IPS-20b (cell line): ENCODE data around the gene IP6K2.

Source experiments
- H3K27ac ChIP-seq: one replicate; pipeline ENCODE4 v1.5.1; 2013; ENCODE audit warnings: low read length
- H3K27me3 ChIP-seq: 2 replicates; pipeline ENCODE4 v1.6.1; 2013; ENCODE audit warnings: mild to moderate bottlenecking, low read length, inconsistent platforms; ENCODE audit not compliant: insufficient read depth
- H3K36me3 ChIP-seq: 2 replicates; pipeline ENCODE4 v1.6.1; 2013; ENCODE audit warnings: low read depth, mild to moderate bottlenecking, inconsistent platforms, low read length, moderate library complexity; ENCODE audit not compliant: insufficient read depth
- H3K4me1 ChIP-seq: 2 replicates; pipeline ENCODE4 v1.6.1; 2013; ENCODE audit warnings: mild to moderate bottlenecking, control low read depth, inconsistent platforms, low read length, moderate library complexity; ENCODE audit not compliant: insufficient read depth
- H3K4me3 ChIP-seq: 2 replicates; pipeline ENCODE4 v1.5.1; 2013; ENCODE audit warnings: mild to moderate bottlenecking, low read length, inconsistent platforms
- H3K9ac ChIP-seq: 2 replicates; pipeline ENCODE4 v1.6.1; 2013; ENCODE audit warnings: low read depth, mild to moderate bottlenecking, inconsistent platforms, low read length, moderate library complexity
- H3K9me3 ChIP-seq: 2 replicates; pipeline ENCODE4 v1.6.1; 2013; ENCODE audit warnings: mild to moderate bottlenecking, low read depth, low read length, inconsistent platforms; ENCODE audit not compliant: insufficient read depth

IP6K2 gene

GRCh38 chr3:48696601-48697000 is 20.4 kb downstream of the IP6K2 start:
- H3K9ac ChIP-seq, result no peak overlapping the region
- no peak overlapping the region for H3K4me3 ChIP-seq
- no peaks in the 10 kb centered on the region for H3K27me3 ChIP-seq
- H3K36me3 ChIP-seq, result peaks cover 76% of the 10 kb centered on the region
- H3K4me1 ChIP-seq, result peaks cover 5% of the 10 kb centered on the region; the same call in 1 of the 2 replicates
- H3K27ac ChIP-seq, result no peak overlapping the region
- H3K9me3 ChIP-seq, result no peaks in the 10 kb centered on the region

- H3K27ac ChIP-seq, result no peak overlapping the region
- no peak overlapping the region for H3K4me3 ChIP-seq
- peaks cover 5% of the 10 kb centered on the region; the same call in 1 of the 2 replicates for H3K4me1 ChIP-seq
- H3K9ac ChIP-seq, result no peak overlapping the region
- no peaks in the 10 kb centered on the region for H3K27me3 ChIP-seq
- no peaks in the 10 kb centered on the region for H3K9me3 ChIP-seq
- H3K36me3 ChIP-seq, result peaks cover 80% of the 10 kb centered on the region
These were observed 20.9 kb downstream of the IP6K2 start for GRCh38 chr3:48696156-48696555.

GRCh38 chr3:48695393-48695753 is 21.6 kb downstream of the IP6K2 start:
- Histone ChIP-seq H3K9me3 (no peaks in the 10 kb centered on the region), H3K4me3 (peak overlapping the region; percentile 24; the same call in 1 of the 2 replicates), H3K27me3 (no peaks in the 10 kb centered on the region), H3K36me3 (peaks cover 83% of the 10 kb centered on the region), H3K4me1 (peaks cover 5% of the 10 kb centered on the region; the same call in 1 of the 2 replicates), H3K9ac (peak overlapping the region; percentile 58; the same call in 1 of the 2 replicates), H3K27ac (peak overlapping the region; percentile 62)

- Histone ChIP-seq H3K9ac (peak overlapping the region; percentile 58; the same call in 1 of the 2 replicates), H3K4me1 (peaks cover 5% of the 10 kb centered on the region; the same call in 1 of the 2 replicates), H3K27me3 (no peaks in the 10 kb centered on the region), H3K27ac (peak overlapping the region; percentile 62), H3K9me3 (no peaks in the 10 kb centered on the region), H3K4me3 (peak overlapping the region; percentile 24; the same call in 1 of the 2 replicates), H3K36me3 (peaks cover 83% of the 10 kb centered on the region)
These were observed 22.2 kb downstream of the IP6K2 start for GRCh38 chr3:48694610-48695392.

- Histone ChIP-seq H3K9ac (no peak overlapping the region), H3K27ac (no peak overlapping the region), H3K4me3 (no peak overlapping the region), H3K36me3 (peaks cover 83% of the 10 kb centered on the region), H3K9me3 (no peaks in the 10 kb centered on the region), H3K4me1 (peaks cover 5% of the 10 kb centered on the region; the same call in 1 of the 2 replicates), H3K27me3 (no peaks in the 10 kb centered on the region)
These were observed 23.2 kb downstream of the IP6K2 start for GRCh38 chr3:48693826-48694225.

GRCh38 chr3:48692551-48692950 is 24.5 kb downstream of the IP6K2 start:
- Histone ChIP-seq H3K4me3 (no peak overlapping the region), H3K9me3 (no peaks in the 10 kb centered on the region), H3K27me3 (no peaks in the 10 kb centered on the region), H3K36me3 (peaks cover 83% of the 10 kb centered on the region), H3K27ac (no peak overlapping the region), H3K9ac (no peak overlapping the region), H3K4me1 (peaks cover 5% of the 10 kb centered on the region; the same call in 1 of the 2 replicates)

- H3K9me3 ChIP-seq, result no peaks in the 10 kb centered on the region
- H3K4me1 ChIP-seq, result no peaks in the 10 kb centered on the region
- H3K9ac ChIP-seq, result no peak overlapping the region
- peaks cover 82% of the 10 kb centered on the region for H3K36me3 ChIP-seq
- H3K27ac ChIP-seq, result no peak overlapping the region
- H3K27me3 ChIP-seq, result no peaks in the 10 kb centered on the region
- no peak overlapping the region for H3K4me3 ChIP-seq
These were observed 26.1 kb downstream of the IP6K2 start for GRCh38 chr3:48690846-48691458.

- Histone ChIP-seq H3K27me3 (no peaks in the 10 kb centered on the region), H3K4me1 (peaks cover 5% of the 10 kb centered on the region; the same call in 1 of the 2 replicates), H3K9me3 (no peaks in the 10 kb centered on the region), H3K27ac (no peak overlapping the region), H3K9ac (no peak overlapping the region), H3K4me3 (no peak overlapping the region), H3K36me3 (peaks cover 73% of the 10 kb centered on the region)
These were observed 27.6 kb downstream of the IP6K2 start for GRCh38 chr3:48689384-48689783.

- Histone ChIP-seq H3K27me3 (no peaks in the 10 kb centered on the region), H3K9me3 (no peaks in the 10 kb centered on the region), H3K9ac (no peak overlapping the region), H3K4me3 (no peak overlapping the region), H3K36me3 (peaks cover 66% of the 10 kb centered on the region), H3K27ac (no peak overlapping the region), H3K4me1 (peaks cover 7% of the 10 kb centered on the region; the same call in 1 of the 2 replicates)
These were observed 28.3 kb downstream of the IP6K2 start for GRCh38 chr3:48688737-48689075.

GRCh38 chr3:48688032-48688736 is 28.8 kb downstream of the IP6K2 start:
- Histone ChIP-seq H3K27me3 (no peaks in the 10 kb centered on the region), H3K4me1 (peaks cover 7% of the 10 kb centered on the region; the same call in 1 of the 2 replicates), H3K27ac (no peak overlapping the region), H3K4me3 (no peak overlapping the region), H3K9ac (no peak overlapping the region), H3K9me3 (no peaks in the 10 kb centered on the region), H3K36me3 (peaks cover 61% of the 10 kb centered on the region)

GRCh38 chr3:48687220-48687678 is 29.8 kb downstream of the IP6K2 start:
- H3K4me1 ChIP-seq, result peaks cover 7% of the 10 kb centered on the region; the same call in 1 of the 2 replicates
- no peaks in the 10 kb centered on the region for H3K9me3 ChIP-seq
- H3K36me3 ChIP-seq, result peaks cover 54% of the 10 kb centered on the region
- H3K9ac ChIP-seq, result no peak overlapping the region
- H3K4me3 ChIP-seq, result no peak overlapping the region
- no peaks in the 10 kb centered on the region for H3K27me3 ChIP-seq
- no peak overlapping the region for H3K27ac ChIP-seq
